ENCODE measurements around the gene LSG1.
"Not testable (repeated sequence)": the region's sequence is repeated elsewhere in the genome, so short reads cannot be mapped to it uniquely, and the experiment has no call there.

LSG1 gene

GRCh38 chr3:194647747-194648146 lies 24.2 kb downstream of the LSG1 start:
- no peak for DNase-seq

GRCh38 chr3:194642769-194643168 lies 29.2 kb downstream of the LSG1 start:
- no peak for DNase-seq

- peak; percentile 26 for DNase-seq
Observed at GRCh38 chr3:194640829-194641228, 31.2 kb downstream of the LSG1 start.

GRCh38 chr3:194638991-194639605 lies 32.9 kb downstream of the LSG1 start:
- no peak for DNase-seq

GRCh38 chr3:194637541-194638400 lies 34.2 kb downstream of the LSG1 start:
- no peak for DNase-seq

GRCh38 chr3:194637066-194637465 lies 34.9 kb downstream of the LSG1 start:
- DNase-seq = no peak

- peak; percentile 70 for DNase-seq
Observed at GRCh38 chr3:194633349-194634004, 38.5 kb downstream of the LSG1 start, which contains the start of gene TMEM44. TMEM44 (minus strand) TSS chr3:194633419; CDS start chr3:194633215, 204 bp downstream.

- DNase-seq = no peak
Observed at GRCh38 chr3:194632809-194633348, 39.1 kb downstream of the LSG1 start.

- no peak for DNase-seq
Observed at GRCh38 chr3:194632226-194632808, 39.7 kb downstream of the LSG1 start.

GRCh38 chr3:194631696-194632095 lies 40.3 kb downstream of the LSG1 start:
- DNase-seq = no peak

- not testable (repeated sequence) for DNase-seq
Observed at GRCh38 chr3:194630681-194631080, 41.3 kb downstream of the LSG1 start.

- DNase-seq = no peak
Observed at GRCh38 chr3:194624956-194625355, 47.0 kb downstream of the LSG1 start.

GRCh38 chr3:194623449-194624290 lies 48.3 kb downstream of the LSG1 start:
- no peak for DNase-seq

GRCh38 chr3:194622621-194623340 lies 49.2 kb downstream of the LSG1 start:
- DNase-seq = no peak

GRCh38 chr3:194621947-194622346 lies 50.0 kb downstream of the LSG1 start:
- no peak for DNase-seq

- no peak for DNase-seq
Observed at GRCh38 chr3:194620196-194620595, 51.8 kb downstream of the LSG1 start.

GRCh38 chr3:194619741-194620140 lies 52.2 kb downstream of the LSG1 start:
- DNase-seq = no peak

GRCh38 chr3:194618858-194619608 lies 53.0 kb downstream of the LSG1 start:
- no peak for DNase-seq

GRCh38 chr3:194617827-194618226 lies 54.2 kb downstream of the LSG1 start:
- DNase-seq = peak; percentile 91

GRCh38 chr3:194617143-194617671 lies 54.8 kb downstream of the LSG1 start:
- no peak for DNase-seq
